Heart left ventricle (tissue), 13 donors: ENCODE data around the gene SLC9A7.

Source experiments
- POLR2A ChIP-seq, 2 donors: fragments of 450-650 bp; IDR thresholded peaks; one replicate each; pipeline ENCODE4 v1.6.1; 2017; ENCODE audit warnings: antibody characterized with exemption in 2 of 2, mild to moderate bottlenecking in 2 of 2, moderate library complexity in 2 of 2
- TF ChIP-seq, protein P1 (sequence below), 12 donors: fragments of 200-600 bp; sonication (generic) in 4 of 12; IDR thresholded peaks; one replicate each; pipeline versions ENCODE4 v1.5.0 to v1.8.0; 2018 to 2022; ENCODE audit warnings: antibody characterized with exemption in 12 of 12, mild to moderate bottlenecking in 5 of 12
- donor health status: ischemic (EF 13 %, LVEDD 7.1; RV severe dilation, severe dysfunction).
- donor health status: DM: no; HTN: yes; CAD: no.
- donor health status: DM: no; HTN: no; CAD: no.
- donor health status: ischemic (EF 25% LVEDD 6.9; RV normal size, moderate dysfunction).
- donor health status: ischemic (EF 25% LVEDD 5.7; RV mildly dilated, moderate dysfunction).
- donor health status: ischemic (EF 35%, LVEDD 5.7; RV mildly dilated, moderate dysfunction).
- donor health status: nonischemic (EF 11% LVEDD 7.7; RV severe dilation, severe dysfunction).
- donor health status: DM: yes; HTN: yes; CAD: no.
- donor health status: PGD.
- donor health status: ischemic (EF 29% LVEDD 5.4; RV normal size, mild dysfunction).
- donor health status: nonischemic (EF 23%, LVEDD 6.1; RV moderate dilation, normal function).

DNA sequence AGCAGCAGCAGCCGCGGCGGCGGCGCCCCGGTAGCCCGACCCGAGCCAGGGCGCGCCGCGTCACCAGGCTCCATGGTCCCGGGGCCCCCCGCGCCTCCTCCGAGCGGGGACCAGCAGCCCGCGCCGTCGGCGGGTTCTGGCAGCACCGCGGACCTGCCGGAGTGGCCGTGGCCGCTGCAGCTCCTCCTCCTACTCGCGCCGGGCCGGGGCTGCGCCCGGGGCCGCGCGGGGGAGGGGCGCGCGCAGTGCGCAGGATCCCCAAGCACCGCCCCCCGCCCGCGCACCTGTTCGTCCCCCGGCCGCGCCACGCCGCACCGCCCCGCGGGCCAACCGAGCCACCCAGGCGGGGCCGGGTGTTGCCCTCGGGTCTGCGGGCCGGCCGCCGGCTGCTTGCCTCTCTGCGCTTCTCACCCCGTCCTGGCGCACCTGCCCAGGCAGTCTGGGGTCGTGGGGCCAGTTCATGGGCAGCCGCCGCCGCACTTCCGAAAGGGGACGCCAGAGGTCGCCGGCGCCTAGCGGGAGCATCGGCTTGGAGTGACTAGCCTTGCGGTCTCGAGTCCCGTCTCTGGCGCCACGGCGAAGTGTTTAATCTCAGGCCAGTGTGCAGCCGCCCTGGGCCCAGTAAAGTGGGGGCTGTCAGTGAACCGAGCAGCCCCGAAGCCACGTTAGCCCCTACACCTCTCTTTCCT is at the start of gene SLC9A7:
- TF ChIP-seq, protein P1, sequence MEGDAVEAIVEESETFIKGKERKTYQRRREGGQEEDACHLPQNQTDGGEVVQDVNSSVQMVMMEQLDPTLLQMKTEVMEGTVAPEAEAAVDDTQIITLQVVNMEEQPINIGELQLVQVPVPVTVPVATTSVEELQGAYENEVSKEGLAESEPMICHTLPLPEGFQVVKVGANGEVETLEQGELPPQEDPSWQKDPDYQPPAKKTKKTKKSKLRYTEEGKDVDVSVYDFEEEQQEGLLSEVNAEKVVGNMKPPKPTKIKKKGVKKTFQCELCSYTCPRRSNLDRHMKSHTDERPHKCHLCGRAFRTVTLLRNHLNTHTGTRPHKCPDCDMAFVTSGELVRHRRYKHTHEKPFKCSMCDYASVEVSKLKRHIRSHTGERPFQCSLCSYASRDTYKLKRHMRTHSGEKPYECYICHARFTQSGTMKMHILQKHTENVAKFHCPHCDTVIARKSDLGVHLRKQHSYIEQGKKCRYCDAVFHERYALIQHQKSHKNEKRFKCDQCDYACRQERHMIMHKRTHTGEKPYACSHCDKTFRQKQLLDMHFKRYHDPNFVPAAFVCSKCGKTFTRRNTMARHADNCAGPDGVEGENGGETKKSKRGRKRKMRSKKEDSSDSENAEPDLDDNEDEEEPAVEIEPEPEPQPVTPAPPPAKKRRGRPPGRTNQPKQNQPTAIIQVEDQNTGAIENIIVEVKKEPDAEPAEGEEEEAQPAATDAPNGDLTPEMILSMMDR (IDR thresholded peaks at IDR 0.05) = peak; percentile 65 to 84 (median 72)
- TF ChIP-seq POLR2A (IDR thresholded peaks at IDR 0.05) = no peak
